Measurements from ENCODE around the gene THAP10.

DNA sequence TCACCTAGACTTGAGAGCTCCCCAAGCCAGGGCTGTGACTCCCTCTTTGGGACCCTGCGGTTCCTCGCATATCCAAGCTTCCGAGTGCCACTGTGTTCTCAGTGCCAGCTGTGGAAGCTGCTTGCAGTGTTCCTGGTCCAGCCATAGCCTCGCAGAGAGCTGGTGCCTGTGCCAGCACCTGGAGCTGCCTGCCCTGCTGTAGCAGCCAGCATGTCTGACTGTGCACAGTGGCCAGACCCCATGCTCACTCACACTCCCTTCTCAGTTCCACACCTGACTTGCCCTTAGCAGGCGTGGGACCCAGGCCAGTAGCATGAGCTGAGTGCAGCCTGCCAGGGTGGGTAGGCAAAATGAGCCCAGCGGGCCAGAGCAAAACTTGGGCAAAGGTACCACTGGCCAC, 25.7 kb upstream of the THAP10 start:
- TF ChIP-seq, protein P1, sequence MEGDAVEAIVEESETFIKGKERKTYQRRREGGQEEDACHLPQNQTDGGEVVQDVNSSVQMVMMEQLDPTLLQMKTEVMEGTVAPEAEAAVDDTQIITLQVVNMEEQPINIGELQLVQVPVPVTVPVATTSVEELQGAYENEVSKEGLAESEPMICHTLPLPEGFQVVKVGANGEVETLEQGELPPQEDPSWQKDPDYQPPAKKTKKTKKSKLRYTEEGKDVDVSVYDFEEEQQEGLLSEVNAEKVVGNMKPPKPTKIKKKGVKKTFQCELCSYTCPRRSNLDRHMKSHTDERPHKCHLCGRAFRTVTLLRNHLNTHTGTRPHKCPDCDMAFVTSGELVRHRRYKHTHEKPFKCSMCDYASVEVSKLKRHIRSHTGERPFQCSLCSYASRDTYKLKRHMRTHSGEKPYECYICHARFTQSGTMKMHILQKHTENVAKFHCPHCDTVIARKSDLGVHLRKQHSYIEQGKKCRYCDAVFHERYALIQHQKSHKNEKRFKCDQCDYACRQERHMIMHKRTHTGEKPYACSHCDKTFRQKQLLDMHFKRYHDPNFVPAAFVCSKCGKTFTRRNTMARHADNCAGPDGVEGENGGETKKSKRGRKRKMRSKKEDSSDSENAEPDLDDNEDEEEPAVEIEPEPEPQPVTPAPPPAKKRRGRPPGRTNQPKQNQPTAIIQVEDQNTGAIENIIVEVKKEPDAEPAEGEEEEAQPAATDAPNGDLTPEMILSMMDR (IDR thresholded peaks at IDR 0.05 in 2 of 3, conservative IDR thresholded peaks at IDR 0.05 in 1 of 3; ENCODE audit: insufficient read depth in 2 of 3, low read depth in 1 of 3, low read length in 3 of 3), result no peak
- no peak for TF ChIP-seq SIN3A (IDR thresholded peaks at IDR 0.05; ENCODE audit: borderline replicate concordance in 2 of 2, control insufficient read depth in 1 of 2, low read depth in 2 of 2, low read length in 2 of 2)
- TF ChIP-seq POLR2AphosphoS5 (IDR thresholded peaks at IDR 0.05; ENCODE audit: control insufficient read depth, insufficient read depth, low read depth, low read length), result no peak
- TF ChIP-seq MYC (IDR thresholded peaks at IDR 0.05; ENCODE audit: low read depth, low read length), result no peak
- no peak for TF ChIP-seq MYC (CRISPR knock-in tag; IDR thresholded peaks at IDR 0.05; ENCODE audit: borderline replicate concordance, low read depth)

Measured in K562 (cell line).